Spinal cord (tissue), 10 donors: Measurements from ENCODE around the gene AOPEP. TPM values are rescaled to one million over a fixed set of nuclear protein-coding genes. Genes with fewer than 3 reads are reported as not detected.
"Not testable (repeated sequence)": the region's sequence is repeated elsewhere in the genome, so short reads cannot be mapped to it uniquely, and the experiment has no call there.

Experiments used
- DNase-seq, 6 donors: peaks; one replicate each; pipeline versions ENCODE4 v3.0.0 to v3.0.0-alpha.2; 2013 to 2015; ENCODE audit warnings: low spot score in 6 of 6, low read depth in 4 of 6
- H3K27ac ChIP-seq: one replicate; pipeline ENCODE4 v1.5.1; 2013; ENCODE audit warnings: low read depth, low read length, control low read depth
- H3K27me3 ChIP-seq: one replicate; pipeline ENCODE4 v1.6.1; 2013; ENCODE audit warnings: low read length; ENCODE audit not compliant: control insufficient read depth, insufficient read depth
- H3K36me3 ChIP-seq: one replicate; pipeline ENCODE4 v1.6.1; 2013; ENCODE audit warnings: low read length; ENCODE audit not compliant: control insufficient read depth, insufficient read depth
- H3K4me1 ChIP-seq: one replicate; pipeline ENCODE4 v1.6.1; 2013; ENCODE audit warnings: low read length; ENCODE audit not compliant: control insufficient read depth, insufficient read depth
- H3K4me3 ChIP-seq: one replicate; pipeline ENCODE4 v1.5.1; 2013; ENCODE audit warnings: low read depth, low read length, control low read depth
- H3K9me3 ChIP-seq: one replicate; pipeline ENCODE4 v1.6.1; 2013; ENCODE audit warnings: low read length; ENCODE audit not compliant: control insufficient read depth, insufficient read depth
- WGBS: methylation state at CpG from one replicate; pipeline ENCODE4 v1.1.5; 2013; ENCODE audit warnings: missing lambda C conversion rate; ENCODE audit not compliant: insufficient coverage; 5-methylcytosine and 5-hydroxymethylcytosine counted together
- polyA plus RNA-seq, 2 donors: library from polyadenylated mRNA; unstranded; fragments of 120-200 nt; gene quantifications; one replicate each; pipeline ENCODE4 v1.2.1, GENCODE V29; 2013; ENCODE audit not compliant: insufficient read length in 2 of 2
- total RNA-seq, 2 donors: library from RNA; depleted of rRNA in 1 of 2; stranded (reverse); fragments of 120-200 nt in 1 of 2; fragments of >200 nt in 1 of 2; gene quantifications; one replicate each; pipeline versions ENCODE4 v1.2.3 to v1.2.4, GENCODE V29; 2013 to 2014
- donor health status: healthy.

The AOPEP gene
- total and polyA plus RNA-seq, 4 donors: 42.8 to 77.4 (median 56.3) TPM

DNA sequence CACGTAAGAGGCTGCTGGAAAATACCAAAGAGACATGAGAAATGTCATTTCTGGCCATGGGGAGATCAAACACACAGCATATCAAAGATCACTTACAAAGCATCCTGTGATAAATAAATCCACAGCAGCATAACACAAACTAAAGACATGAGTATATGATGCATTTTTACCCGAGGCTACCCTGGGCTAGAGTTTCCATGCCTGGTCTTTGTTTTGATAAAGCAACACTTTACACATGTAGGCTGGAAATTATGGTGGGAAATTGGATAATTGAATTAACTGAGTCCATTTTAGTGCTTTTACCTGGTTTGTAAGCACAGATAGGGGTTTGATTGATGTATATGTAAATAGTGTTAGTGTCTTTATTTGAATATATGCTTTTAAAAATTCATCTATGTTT is 288.4 kb downstream of the AOPEP start:
- H3K27ac ChIP-seq: no peak overlapping the region
- no peak for DNase-seq
- H3K9me3 ChIP-seq: no peaks in the 10 kb centered on the region
- H3K36me3 ChIP-seq: peaks cover 11% of the 10 kb centered on the region
- no CpG with 5 or more reads among the region's 2 CpGs for WGBS
- peaks cover 4% of the 10 kb centered on the region for H3K4me1 ChIP-seq
- no peaks in the 10 kb centered on the region for H3K27me3 ChIP-seq
- H3K4me3 ChIP-seq: no peak overlapping the region

DNA sequence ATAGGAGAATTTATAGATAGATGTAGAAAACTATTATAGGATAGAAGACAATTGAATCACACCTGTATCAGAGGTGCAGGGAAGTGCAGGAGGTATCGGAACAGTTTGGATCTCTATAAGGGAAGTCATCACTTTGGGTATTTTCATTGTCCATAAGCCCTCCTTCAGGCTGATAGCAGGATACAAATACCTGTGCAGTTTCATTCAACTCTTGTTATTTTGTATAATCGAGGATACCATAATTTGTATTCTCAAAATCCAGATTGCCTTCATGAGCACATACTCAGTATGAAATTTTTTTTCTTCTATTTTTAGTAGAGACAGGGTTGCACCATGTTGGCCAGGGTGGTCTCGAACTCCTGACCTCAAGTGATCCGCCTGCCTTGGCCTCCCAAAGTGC is 289.1 kb downstream of the AOPEP start:
- Histone ChIP-seq H3K27me3 (no peaks in the 10 kb centered on the region), H3K36me3 (peaks cover 14% of the 10 kb centered on the region), H3K4me1 (peaks cover 4% of the 10 kb centered on the region), H3K9me3 (no peaks in the 10 kb centered on the region), H3K4me3 (no peak overlapping the region), H3K27ac (no peak overlapping the region)
- no peak for DNase-seq
- WGBS: 100% methylated on average over 2 of the region's 4 CpGs

DNA sequence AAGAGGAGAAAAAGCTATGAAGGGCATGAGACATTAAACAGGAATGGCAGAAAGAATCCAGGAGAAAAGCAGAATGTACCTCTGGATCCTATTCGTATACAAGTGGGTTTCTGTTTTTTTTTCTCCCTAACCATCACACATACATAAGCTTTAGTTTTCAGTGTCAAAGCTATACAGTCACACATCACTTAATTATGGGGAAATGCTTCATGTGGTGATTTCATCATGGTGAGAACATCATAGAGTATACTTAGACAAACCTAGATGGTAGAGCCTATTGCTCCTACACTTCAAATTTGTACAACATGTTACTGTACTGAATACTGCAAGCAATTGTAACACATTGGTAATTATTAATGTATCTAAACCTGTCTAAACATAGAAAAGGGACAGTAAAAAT is 290.6 kb downstream of the AOPEP start:
- DNase-seq: no peak
- H3K27me3 ChIP-seq: no peaks in the 10 kb centered on the region
- no peak overlapping the region for H3K27ac ChIP-seq
- no peak overlapping the region for H3K4me3 ChIP-seq
- no peaks in the 10 kb centered on the region for H3K9me3 ChIP-seq
- H3K36me3 ChIP-seq: peaks cover 10% of the 10 kb centered on the region
- peaks cover 4% of the 10 kb centered on the region for H3K4me1 ChIP-seq
- WGBS: no CpG with 5 or more reads among the region's 1 CpG

DNA sequence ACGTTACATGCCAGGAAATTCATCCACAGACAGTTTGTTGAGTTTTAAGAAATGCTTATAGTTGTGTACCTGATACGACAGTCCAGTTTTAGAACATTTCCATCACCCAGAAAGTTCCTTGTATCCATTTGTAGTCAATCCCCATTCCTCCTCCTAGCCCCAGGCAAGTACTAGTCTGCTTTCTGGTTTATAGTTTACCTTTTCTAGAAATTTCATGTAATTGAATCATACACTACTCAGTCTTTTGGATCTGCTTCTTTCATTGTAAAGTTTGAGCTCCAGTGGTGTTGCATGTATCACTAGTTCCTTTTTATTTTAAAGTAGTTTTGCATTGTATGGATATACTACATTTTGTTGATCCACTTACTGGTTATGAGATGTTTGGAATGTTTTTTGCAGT is 291.2 kb downstream of the AOPEP start:
- no CpG with 5 or more reads among the region's 2 CpGs for WGBS
- H3K36me3 ChIP-seq: peaks cover 10% of the 10 kb centered on the region
- no peak overlapping the region for H3K27ac ChIP-seq
- no peaks in the 10 kb centered on the region for H3K27me3 ChIP-seq
- no peak overlapping the region for H3K4me3 ChIP-seq
- DNase-seq: no peak
- H3K4me1 ChIP-seq: peaks cover 4% of the 10 kb centered on the region
- no peaks in the 10 kb centered on the region for H3K9me3 ChIP-seq

DNA sequence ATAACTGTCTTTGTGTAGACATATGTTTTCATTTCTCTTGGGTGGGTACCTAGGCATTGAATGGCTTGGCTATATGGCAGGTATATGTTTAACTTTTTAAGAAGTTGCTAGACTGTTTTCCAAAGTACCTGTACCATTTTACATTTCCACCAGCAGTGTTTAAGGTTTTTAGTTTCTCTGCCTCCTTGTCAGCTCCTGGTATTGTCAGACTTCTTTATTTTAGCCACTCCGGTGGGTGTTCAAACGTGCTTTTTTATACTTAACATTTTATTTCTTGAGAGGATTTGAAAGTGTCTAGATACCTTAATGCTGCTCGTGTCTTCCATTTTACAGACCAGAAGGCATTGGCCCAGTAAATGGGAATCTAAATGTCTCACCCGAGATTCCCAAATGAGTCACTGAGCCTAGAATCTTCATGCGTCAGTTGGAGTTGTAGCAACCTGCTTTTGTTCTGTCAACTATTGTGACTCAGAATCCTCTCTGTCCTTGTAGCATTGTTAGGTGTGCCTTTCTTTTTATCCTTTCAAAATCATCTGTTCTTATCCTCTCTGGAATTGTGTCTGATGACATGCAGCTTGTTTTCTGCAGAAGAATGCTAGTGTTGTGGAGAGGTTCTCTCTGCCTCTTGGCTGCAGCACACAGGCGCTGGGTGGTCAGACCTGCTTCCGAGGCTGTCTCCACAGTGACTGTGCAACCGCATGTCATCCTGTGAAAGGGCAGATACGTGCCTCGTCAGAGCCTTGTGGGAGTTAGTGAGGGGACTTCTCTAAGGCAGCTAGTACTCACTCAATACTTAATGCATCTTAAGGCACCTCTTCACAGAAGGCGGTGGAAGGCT is 291.8 kb downstream of the AOPEP start:
- Histone ChIP-seq H3K36me3 (peaks cover 10% of the 10 kb centered on the region), H3K4me1 (peaks cover 10% of the 10 kb centered on the region), H3K27ac (peak overlapping the region; percentile 55), H3K4me3 (no peak overlapping the region), H3K9me3 (no peaks in the 10 kb centered on the region), H3K27me3 (no peaks in the 10 kb centered on the region)
- no peak for DNase-seq
- 67% methylated on average over 5 of the region's 11 CpGs for WGBS

DNA sequence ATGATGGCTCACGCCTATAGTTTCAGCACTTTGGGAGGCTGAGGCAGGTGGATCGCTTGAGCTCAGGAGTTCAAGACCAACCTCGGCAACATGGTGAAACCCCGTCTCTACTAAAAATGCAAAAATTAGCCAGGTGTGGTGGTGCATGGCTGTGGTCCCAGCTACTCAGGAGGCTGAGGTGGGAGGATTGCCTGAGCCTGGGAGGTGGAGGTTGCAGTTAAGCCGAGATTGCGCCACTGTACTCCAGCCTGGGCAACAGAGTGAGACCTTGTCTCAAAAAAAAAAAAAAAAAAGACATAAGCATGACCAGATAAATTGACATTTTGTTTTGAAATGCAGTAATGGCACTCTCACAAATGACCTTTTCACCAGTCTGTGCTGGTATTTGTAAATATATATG is 294.1 kb downstream of the AOPEP start:
- 93% methylated on average over 3 of the region's 6 CpGs for WGBS
- H3K36me3 ChIP-seq, H3K27ac ChIP-seq, H3K4me3 ChIP-seq, H3K27me3 ChIP-seq, DNase-seq, H3K9me3 ChIP-seq: not testable (repeated sequence)
- H3K4me1 ChIP-seq: peaks cover 19% of the 10 kb centered on the region

DNA sequence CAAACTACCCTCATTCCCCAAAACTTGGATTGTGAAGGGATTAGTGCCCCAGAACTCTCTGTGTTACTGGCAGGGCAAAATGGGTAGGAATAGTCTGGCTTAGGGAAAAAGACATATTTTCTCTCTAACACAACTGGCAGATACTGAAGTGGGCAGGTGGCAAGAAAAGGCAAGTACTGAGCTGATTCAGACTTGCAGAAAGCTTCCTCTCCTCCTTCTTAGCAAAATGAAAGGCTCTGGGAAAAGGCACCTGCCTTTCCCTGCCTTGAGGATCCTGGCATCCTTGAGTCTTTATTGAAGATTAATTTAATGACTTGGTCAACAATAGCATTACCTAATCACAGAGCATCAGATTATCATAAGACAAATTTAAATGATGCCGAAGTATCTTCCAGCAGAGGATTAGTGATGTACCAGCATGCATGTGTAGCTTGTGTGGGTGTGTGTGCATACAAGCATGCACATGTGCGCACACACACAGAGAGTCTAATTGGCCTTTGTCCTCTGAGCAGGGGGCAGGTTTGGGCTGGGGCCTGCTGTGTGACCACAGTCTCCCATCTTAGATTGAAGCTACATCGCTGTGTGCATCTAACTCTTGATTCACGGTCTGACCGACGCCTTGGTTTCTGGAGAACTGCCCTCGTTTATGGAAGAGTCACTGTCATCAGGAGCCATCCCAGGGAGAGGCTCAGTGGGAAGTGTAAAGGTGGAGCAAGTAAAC is 294.8 kb downstream of the AOPEP start:
- H3K9me3 ChIP-seq: no peaks in the 10 kb centered on the region
- peaks cover 7% of the 10 kb centered on the region for H3K36me3 ChIP-seq
- no peaks in the 10 kb centered on the region for H3K27me3 ChIP-seq
- 82% methylated on average over 6 of the region's 7 CpGs for WGBS
- DNase-seq: no peak
- no peak overlapping the region for H3K4me3 ChIP-seq
- peaks cover 19% of the 10 kb centered on the region for H3K4me1 ChIP-seq
- no peak overlapping the region for H3K27ac ChIP-seq

DNA sequence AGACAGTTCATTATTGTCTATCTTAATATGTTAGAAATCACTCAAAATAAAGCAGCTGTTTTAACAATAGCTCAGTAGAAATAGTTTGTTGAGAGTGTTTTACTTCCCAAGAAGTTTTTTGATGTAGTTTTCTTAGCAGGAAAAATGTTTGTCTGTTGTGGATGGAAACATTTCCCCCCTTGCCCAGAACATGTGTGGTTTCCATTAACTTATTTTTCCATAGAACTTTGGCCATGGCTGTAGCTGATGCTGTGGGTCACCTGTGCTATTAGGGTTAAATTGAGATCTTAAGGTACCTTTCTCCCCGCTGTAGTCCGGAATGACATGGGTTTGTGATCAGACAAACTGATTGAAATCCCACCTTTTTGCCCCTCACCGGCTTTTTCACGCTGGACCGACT is 296.2 kb downstream of the AOPEP start:
- no peak overlapping the region for H3K27ac ChIP-seq
- no peak for DNase-seq
- peaks cover 4% of the 10 kb centered on the region for H3K36me3 ChIP-seq
- peaks cover 19% of the 10 kb centered on the region for H3K4me1 ChIP-seq
- 100% methylated on average over 2 of the region's 5 CpGs for WGBS
- H3K4me3 ChIP-seq: no peak overlapping the region
- H3K9me3 ChIP-seq: no peaks in the 10 kb centered on the region
- H3K27me3 ChIP-seq: no peaks in the 10 kb centered on the region

DNA sequence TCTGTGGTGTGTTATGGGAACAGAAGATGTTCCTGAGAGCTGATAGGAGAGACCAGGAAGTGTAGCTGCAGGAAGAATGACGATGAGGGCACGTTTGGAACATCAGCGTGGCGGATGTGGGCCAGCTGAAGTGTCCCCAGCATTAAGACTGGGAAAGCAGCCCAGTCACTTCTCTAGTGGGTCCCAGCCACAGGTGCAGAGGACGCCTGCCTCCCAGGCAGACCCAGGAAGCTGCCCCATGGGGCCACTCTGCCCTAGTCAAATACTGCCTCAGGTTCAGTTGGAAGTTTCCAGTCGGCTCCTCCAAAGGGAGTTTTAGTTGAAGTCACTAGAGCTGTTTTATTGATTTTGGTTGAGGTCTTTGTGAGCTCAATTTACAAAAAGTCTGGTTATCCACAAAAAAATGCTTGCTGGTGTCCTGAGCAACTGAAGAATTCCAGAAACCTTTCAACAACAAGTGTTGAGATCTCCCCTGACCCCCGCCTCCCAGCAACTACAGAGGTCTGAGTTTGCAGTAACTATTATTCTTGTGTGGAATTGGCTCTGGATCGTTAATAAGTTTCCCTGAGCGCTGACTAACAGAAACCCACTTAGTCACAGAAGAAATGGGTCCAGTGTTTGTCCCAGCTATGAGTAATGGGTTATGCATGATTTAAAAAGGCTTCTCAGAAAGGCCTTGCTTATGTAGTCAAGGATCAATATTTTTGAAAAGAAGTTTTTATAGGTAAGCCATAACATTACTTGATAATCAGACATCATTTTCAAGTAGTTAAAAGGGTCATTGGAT is 296.9 kb downstream of the AOPEP start:
- no peaks in the 10 kb centered on the region for H3K27me3 ChIP-seq
- no peaks in the 10 kb centered on the region for H3K9me3 ChIP-seq
- WGBS: 46% methylated on average over 5 of the region's 9 CpGs
- peak overlapping the region; percentile 53 for H3K27ac ChIP-seq
- DNase-seq: no peak
- H3K4me3 ChIP-seq: no peak overlapping the region
- peaks cover 19% of the 10 kb centered on the region for H3K4me1 ChIP-seq
- peaks cover 4% of the 10 kb centered on the region for H3K36me3 ChIP-seq
